AG04450 (cell line): ENCODE measurements around the gene PRDX1. TPM values are rescaled to one million over a fixed set of nuclear protein-coding genes. Genes with fewer than 3 reads are reported as not detected.
"Not testable (repeated sequence)": the region's sequence is repeated elsewhere in the genome, so short reads cannot be mapped to it uniquely, and the experiment has no call there.

Experiments used
- CTCF ChIA-PET: fragments of 300-600, 350-600 bp; formaldehyde crosslinking; extraction: SDS; loops from one replicate; lab custom pipeline; 2022; ENCODE audit warnings: antibody characterized with exemption, inconsistent platforms; lab: Charles Lee
- POLR2A ChIA-PET: fragments of 350-600 bp; formaldehyde crosslinking; extraction: SDS; loops from one replicate; lab custom pipeline; 2021; ENCODE audit warnings: antibody characterized with exemption, inconsistent platforms; lab: Yijun Ruan, JAX
- DNase-seq: peaks from one replicate; pipeline ENCODE4 v3.0.0-alpha.2; 2011; ENCODE audit warnings: low read depth, low spot score
- H3K27ac ChIP-seq: one replicate; pipeline ENCODE4 v1.5.1; 2012; ENCODE audit warnings: low read depth, low read length, control low read depth
- H3K27me3 ChIP-seq: one replicate; pipeline ENCODE4 v1.6.0; 2012; ENCODE audit warnings: low read length; ENCODE audit not compliant: control insufficient read depth, insufficient read depth
- H3K4me3 ChIP-seq: 2 replicates; pipeline ENCODE4 v1.5.1; 2011; ENCODE audit warnings: mild to moderate bottlenecking, low read depth, low read length, control low read depth
- H3K9me3 ChIP-seq: 2 replicates; pipeline ENCODE4 v1.5.1; 2012; ENCODE audit warnings: low read length; ENCODE audit not compliant: control insufficient read depth, insufficient read depth
- CTCF ChIP-seq: IDR thresholded peaks from 2 replicates; pipeline ENCODE4 v1.5.1; 2011; ENCODE audit warnings: low read depth, low read length, control low read depth, inconsistent platforms
- polyA plus RNA-seq: library from polyadenylated mRNA; depleted of rRNA; stranded (reverse); fragments of >200 nt; gene quantifications from 2 replicates; pipeline ENCODE4 v1.2.3, GENCODE V29; 2011

The PRDX1 gene
- polyA plus RNA-seq, 1 experiment: 1,110 TPM

- ChIA-PET CTCF (interaction anchor here (0.7 kb wide), 1 partner anchor 40 kb away, joined by 3 read pairs; no protein-coding TSS in a partner anchor), POLR2A (interaction anchor here (2.2 kb wide), 1 partner anchor 10 kb away, joined by 34 read pairs; the partner anchor contains the start of gene PRDX1)
- no peak for DNase-seq
- Histone ChIP-seq H3K9me3 (no peaks in the 10 kb centered on the region), H3K27me3 (no peaks in the 10 kb centered on the region), H3K4me3 (no peak overlapping the region), H3K27ac (no peak overlapping the region)
- TF ChIP-seq CTCF: no peak
These were observed 9.0 kb upstream of the PRDX1 start for GRCh38 chr1:45530632-45531135.

GRCh38 chr1:45526135-45526644 lies 4.5 kb upstream of the PRDX1 start:
- H3K4me3 ChIP-seq: no peak overlapping the region
- H3K9me3 ChIP-seq: peaks cover 3% of the 10 kb centered on the region; the same call in 1 of the 2 replicates
- no peak for TF ChIP-seq CTCF
- CTCF ChIA-PET: no interaction called here
- DNase-seq: no peak
- H3K27ac ChIP-seq: no peak overlapping the region
- no peaks in the 10 kb centered on the region for H3K27me3 ChIP-seq
- POLR2A ChIA-PET: no interaction called here

GRCh38 chr1:45523975-45524374 lies 2.3 kb upstream of the PRDX1 start:
- H3K9me3 ChIP-seq, DNase-seq, H3K27me3 ChIP-seq, H3K27ac ChIP-seq, H3K4me3 ChIP-seq: not testable (repeated sequence)
- POLR2A ChIA-PET: interaction anchor here (0.6 to 1.3 kb wide), 2 partner anchors 15 to 27 kb away, joined by 4 read pairs; no protein-coding TSS in a partner anchor
- CTCF ChIA-PET: interaction anchor here (0.9 to 3.8 kb wide), 3 partner anchors 12 to 46 kb away, joined by 3 to 13 read pairs (median 4); no protein-coding TSS in a partner anchor

GRCh38 chr1:45523516-45523915 lies 1.8 kb upstream of the PRDX1 start:
- H3K4me3 ChIP-seq, H3K9me3 ChIP-seq, H3K27ac ChIP-seq, DNase-seq, H3K27me3 ChIP-seq: not testable (repeated sequence)
- ChIA-PET CTCF (interaction anchor here (0.9 to 3.8 kb wide), 2 partner anchors 12 to 46 kb away, joined by 3 to 13 read pairs; no protein-coding TSS in a partner anchor), POLR2A (interaction anchor here (1.3 kb wide), 1 partner anchor 28 kb away, joined by 4 read pairs; no protein-coding TSS in a partner anchor)

- Histone ChIP-seq H3K9me3 (peaks cover 3% of the 10 kb centered on the region; the same call in 1 of the 2 replicates), H3K27me3 (no peaks in the 10 kb centered on the region), H3K27ac (peak overlapping the region; percentile 99), H3K4me3 (peak overlapping the region; percentile 96)
- DNase-seq: no peak
- POLR2A ChIA-PET: interaction anchor here (0.6 to 3.6 kb wide), 50 partner anchors 8 to 1547 kb away, joined by 3 to 134 read pairs (median 6); partner anchors contain the start of genes AKR1A1, ATP6V0B, BTBD19 and CCDC163
- TF ChIP-seq CTCF: no peak
- CTCF ChIA-PET: interaction anchor here (0.9 to 3.8 kb wide), 2 partner anchors 11 to 29 kb away, joined by 3 to 13 read pairs; partner anchors contain the start of gene AKR1A1
These were observed 830 bp upstream of the PRDX1 start for GRCh38 chr1:45522324-45523104.

GRCh38 chr1:45519774-45520173 lies 1.9 kb downstream of the PRDX1 start:
- not testable (repeated sequence) for H3K9me3 ChIP-seq, H3K27me3 ChIP-seq, H3K27ac ChIP-seq, DNase-seq
- peak overlapping the region; percentile 96 for H3K4me3 ChIP-seq
- ChIA-PET CTCF (interaction anchor here (1.1 kb wide), 1 partner anchor 506 kb away, joined by 7 read pairs; no protein-coding TSS in a partner anchor), POLR2A (interaction anchor here (1.1 to 3.6 kb wide), 2 partner anchors 29 to 63 kb away, joined by 3 to 134 read pairs; partner anchors contain the start of gene AKR1A1)
